ENCODE data around the gene POMGNT2. TPM values are rescaled to one million over a fixed set of nuclear protein-coding genes. Genes with fewer than 3 reads are reported as not detected.

POMGNT2 gene
- total and polyA plus RNA-seq, 2 donors (not counting 1 experiment from before 2014, with no cell fraction given), result 2.8 to 3.1 TPM

DNA sequence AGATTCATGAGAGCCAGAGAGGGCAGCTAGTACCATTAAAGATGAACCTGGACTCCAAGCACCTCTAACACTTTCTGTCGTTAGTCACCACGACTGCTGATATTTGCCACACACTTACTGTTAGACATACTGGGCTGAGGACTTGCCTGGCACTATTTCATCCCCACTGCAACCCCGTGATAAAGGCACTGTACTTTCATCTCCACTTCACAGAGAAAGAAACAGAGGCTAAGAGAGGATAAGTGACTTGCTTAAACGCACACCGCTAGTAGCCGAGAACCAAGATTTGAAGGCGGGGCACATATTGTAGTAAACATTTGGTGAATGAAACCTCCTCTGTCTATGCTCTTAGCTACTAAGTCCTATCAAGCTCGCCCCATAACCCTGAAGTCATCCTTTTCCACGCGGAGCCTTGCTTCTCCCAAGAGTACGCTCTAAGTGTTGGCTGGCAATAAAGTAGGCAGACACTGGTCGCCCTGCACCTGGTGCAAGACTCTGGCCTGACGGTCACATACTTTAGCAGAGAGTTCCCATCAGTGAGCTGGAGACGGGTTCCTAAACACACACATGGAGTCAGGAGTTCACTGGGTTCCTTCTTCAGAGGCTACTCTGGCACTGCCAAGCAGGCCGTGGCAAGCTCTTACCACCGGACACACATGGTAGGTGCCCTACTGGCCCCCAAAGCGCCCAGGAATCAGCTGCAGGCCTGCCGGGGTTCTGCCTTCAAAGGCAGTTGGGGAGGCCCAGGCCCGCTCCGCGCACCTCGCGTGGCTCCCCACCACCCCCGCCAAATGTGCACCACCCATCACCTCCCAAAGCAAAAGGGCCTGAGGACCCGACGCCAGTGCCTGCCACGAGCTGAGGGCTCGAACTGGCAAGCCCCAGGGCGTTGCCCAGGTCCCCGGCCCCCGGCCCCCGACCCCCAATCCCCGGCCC, 951 bp downstream of the POMGNT2 start:
- Mint-ChIP-seq H3K27me3 (no peaks in the 10 kb centered on the region), H3K27ac (no peak overlapping the region), H3K4me1 (peaks cover 14% of the 10 kb centered on the region), H3K9me3 (ENCODE audit: insufficient read depth) (no peaks in the 10 kb centered on the region), H3K4me3 (peak overlapping the region; percentile 87)
- Histone ChIP-seq H2AFZ (ENCODE audit: insufficient read depth, low read depth, low read length, poor library complexity, severe bottlenecking) (peak overlapping the region; percentile 97), H3K4me2 (replicated peaks; ENCODE audit: low read depth, low read length, poor library complexity, severe bottlenecking) (peak overlapping the region; percentile 94), H3K9ac (ENCODE audit: low read length) (peak overlapping the region; percentile 84), H3K4me1 (ENCODE audit: control insufficient read depth in 2 of 2, insufficient read depth in 2 of 2, low read length in 2 of 2) (peaks cover 9 to 14% of the 10 kb centered on the region in 2 donors), H4K20me1 (ENCODE audit: control insufficient read depth, insufficient read depth, low read length, poor library complexity, severe bottlenecking) (no peaks in the 10 kb centered on the region), H3K79me2 (ENCODE audit: control insufficient read depth, insufficient read depth, low read length) (peaks cover 3% of the 10 kb centered on the region), H3K27ac (ENCODE audit: low read length in 2 of 2) (no peak overlapping the region), H3K27me3 (replicated peaks in 1 of 4; ENCODE audit: control extremely low read depth in 1 of 4, control insufficient read depth in 3 of 4, insufficient read depth in 4 of 4, low read length in 3 of 4) (no peaks in the 10 kb centered on the region), H3K9me3 (ENCODE audit: control extremely low read depth in 1 of 3, control insufficient read depth in 2 of 3, insufficient read depth in 1 of 3, low read length in 2 of 3) (no peaks in the 10 kb centered on the region), H3K36me3 (replicated peaks in 1 of 2; ENCODE audit: control extremely low read depth in 1 of 2, control insufficient read depth in 1 of 2, extremely low read depth in 1 of 2, insufficient read depth in 2 of 2, low read length in 1 of 2) (no peaks in the 10 kb centered on the region), H3K4me3 (ENCODE audit: control extremely low read depth in 1 of 5, extremely low read depth in 1 of 5, insufficient read depth in 1 of 5, low read depth in 2 of 5, low read length in 4 of 5) (peak overlapping the region in 3 of 5 experiments; percentile 71 to 79 (median 72))
- TF ChIP-seq EZH2 (IDR thresholded peaks at IDR 0.05; ENCODE audit: borderline replicate concordance, insufficient read depth, low read depth, low read length, poor library complexity, severe bottlenecking), result no peak
- TF ChIP-seq, protein P1, sequence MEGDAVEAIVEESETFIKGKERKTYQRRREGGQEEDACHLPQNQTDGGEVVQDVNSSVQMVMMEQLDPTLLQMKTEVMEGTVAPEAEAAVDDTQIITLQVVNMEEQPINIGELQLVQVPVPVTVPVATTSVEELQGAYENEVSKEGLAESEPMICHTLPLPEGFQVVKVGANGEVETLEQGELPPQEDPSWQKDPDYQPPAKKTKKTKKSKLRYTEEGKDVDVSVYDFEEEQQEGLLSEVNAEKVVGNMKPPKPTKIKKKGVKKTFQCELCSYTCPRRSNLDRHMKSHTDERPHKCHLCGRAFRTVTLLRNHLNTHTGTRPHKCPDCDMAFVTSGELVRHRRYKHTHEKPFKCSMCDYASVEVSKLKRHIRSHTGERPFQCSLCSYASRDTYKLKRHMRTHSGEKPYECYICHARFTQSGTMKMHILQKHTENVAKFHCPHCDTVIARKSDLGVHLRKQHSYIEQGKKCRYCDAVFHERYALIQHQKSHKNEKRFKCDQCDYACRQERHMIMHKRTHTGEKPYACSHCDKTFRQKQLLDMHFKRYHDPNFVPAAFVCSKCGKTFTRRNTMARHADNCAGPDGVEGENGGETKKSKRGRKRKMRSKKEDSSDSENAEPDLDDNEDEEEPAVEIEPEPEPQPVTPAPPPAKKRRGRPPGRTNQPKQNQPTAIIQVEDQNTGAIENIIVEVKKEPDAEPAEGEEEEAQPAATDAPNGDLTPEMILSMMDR (IDR thresholded peaks at IDR 0.05), result no peak
- POLR2A ChIA-PET, result no interaction called here
- intact Hi-C loops (cut with micrococcal nuclease), result loop anchor here (5.0 to 10.0 kb wide), 4 partner anchors 520 to 1232 kb away; partner anchors contain the start of genes ABHD5, ANO10, SEC22C and TCAIM
- CTCF ChIA-PET, result no interaction called here
- 93% methylated on average over 13 of the region's 33 CpGs for WGBS (ENCODE audit: insufficient coverage)
- ATAC-seq (ENCODE audit: low read depth), result no peak
- DNase-seq, result peak; percentile 40

DNA sequence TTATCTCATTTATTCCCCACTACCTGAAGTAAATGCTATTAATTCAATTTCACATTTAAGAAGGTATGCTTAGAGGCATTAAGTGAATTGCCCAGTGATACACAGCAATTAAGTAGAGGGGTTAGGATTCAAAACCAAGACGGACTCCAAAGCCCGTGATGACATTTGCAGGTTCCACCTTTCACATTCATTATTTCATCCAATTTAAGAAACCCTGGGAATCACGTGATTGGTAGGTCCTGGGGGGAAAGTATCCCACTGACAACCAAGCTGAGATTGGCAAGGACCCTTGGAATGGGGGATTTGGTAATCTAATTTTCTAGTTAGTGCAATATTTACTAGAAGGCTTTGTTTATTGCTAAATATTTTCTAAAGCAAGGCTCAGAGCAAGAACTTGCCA, 1.8 kb downstream of the POMGNT2 start:
- ATAC-seq (ENCODE audit: low read depth), result no peak
- Mint-ChIP-seq H3K4me1 (peaks cover 14% of the 10 kb centered on the region), H3K9me3 (ENCODE audit: insufficient read depth) (no peaks in the 10 kb centered on the region), H3K27me3 (no peaks in the 10 kb centered on the region), H3K4me3 (no peak overlapping the region), H3K27ac (no peak overlapping the region)
- ChIA-PET CTCF (no interaction called here), POLR2A (no interaction called here)
- no CpG with 5 or more reads among the region's 3 CpGs for whole genome bisulfite sequencing (ENCODE audit: insufficient coverage)
- H3K4me2 ChIP-seq (replicated peaks; ENCODE audit: low read depth, low read length, poor library complexity, severe bottlenecking), result no peak overlapping the region
- peaks cover 3% of the 10 kb centered on the region for H3K79me2 ChIP-seq (ENCODE audit: control insufficient read depth, insufficient read depth, low read length)
- H3K4me1 ChIP-seq (ENCODE audit: control insufficient read depth in 2 of 2, insufficient read depth in 2 of 2, low read length in 2 of 2), result peaks cover 9 to 14% of the 10 kb centered on the region in 2 donors
- no peak overlapping the region for H3K27ac ChIP-seq (ENCODE audit: low read length in 2 of 2)
- H3K4me3 ChIP-seq (ENCODE audit: control extremely low read depth in 1 of 5, extremely low read depth in 1 of 5, insufficient read depth in 1 of 5, low read depth in 2 of 5, low read length in 4 of 5), result no peak overlapping the region
- no peak overlapping the region for H2AFZ ChIP-seq (ENCODE audit: insufficient read depth, low read depth, low read length, poor library complexity, severe bottlenecking)
- DNase-seq, result no peak
- H4K20me1 ChIP-seq (ENCODE audit: control insufficient read depth, insufficient read depth, low read length, poor library complexity, severe bottlenecking), result no peaks in the 10 kb centered on the region
- no peaks in the 10 kb centered on the region for H3K27me3 ChIP-seq (replicated peaks in 1 of 4; ENCODE audit: control extremely low read depth in 1 of 4, control insufficient read depth in 3 of 4, insufficient read depth in 4 of 4, low read length in 3 of 4)
- intact Hi-C loops (cut with micrococcal nuclease), result loop anchor here (10.0 kb wide), 2 partner anchors 519 to 521 kb away; partner anchors contain the start of genes ANO10 and SEC22C
- no peaks in the 10 kb centered on the region for H3K36me3 ChIP-seq (replicated peaks in 1 of 2; ENCODE audit: control extremely low read depth in 1 of 2, control insufficient read depth in 1 of 2, extremely low read depth in 1 of 2, insufficient read depth in 2 of 2, low read length in 1 of 2)
- TF ChIP-seq EZH2 (IDR thresholded peaks at IDR 0.05; ENCODE audit: borderline replicate concordance, insufficient read depth, low read depth, low read length, poor library complexity, severe bottlenecking), result no peak
- TF ChIP-seq, protein P1 (IDR thresholded peaks at IDR 0.05), result no peak
- H3K9me3 ChIP-seq (ENCODE audit: control extremely low read depth in 1 of 3, control insufficient read depth in 2 of 3, insufficient read depth in 1 of 3, low read length in 2 of 3), result no peaks in the 10 kb centered on the region
- H3K9ac ChIP-seq (ENCODE audit: low read length), result no peak overlapping the region
